NOMO-1 (cell line): ENCODE data around the gene MSMP.
A peak's percentile ranks its signal among the peaks of the same experiment; 100 is the strongest.

Experiments
- DNase-seq, 2 experiments: peaks; one replicate each; lab custom pipeline; 2025; ENCODE audit not compliant: unreplicated experiment in 2 of 2; lab: John Stamatoyannopoulos, UW

The MSMP gene

GRCh38 chr9:35771943-35772342 lies 17.9 kb upstream of the MSMP start:
- DNase-seq: no peak

- DNase-seq: no peak
Observed at GRCh38 chr9:35771534-35771933, 17.5 kb upstream of the MSMP start.

- DNase-seq: no peak
Observed at GRCh38 chr9:35771075-35771433, 17.0 kb upstream of the MSMP start.

- DNase-seq: no peak
Observed at GRCh38 chr9:35769763-35770162, 15.7 kb upstream of the MSMP start.

- no peak for DNase-seq
Observed at GRCh38 chr9:35767458-35767857, 13.4 kb upstream of the MSMP start.

- no peak for DNase-seq
Observed at GRCh38 chr9:35766997-35767396, 12.9 kb upstream of the MSMP start.

GRCh38 chr9:35763803-35764202 lies 9.7 kb upstream of the MSMP start:
- DNase-seq: no peak

GRCh38 chr9:35763181-35763580 lies 9.1 kb upstream of the MSMP start:
- no peak for DNase-seq

GRCh38 chr9:35760651-35761050 lies 6.6 kb upstream of the MSMP start:
- DNase-seq: no peak

- no peak for DNase-seq
Observed at GRCh38 chr9:35759795-35760194, 5.7 kb upstream of the MSMP start.

GRCh38 chr9:35758475-35759050 lies 4.5 kb upstream of the MSMP start:
- DNase-seq: no peak

- DNase-seq: no peak
Observed at GRCh38 chr9:35757892-35758275, 3.8 kb upstream of the MSMP start.

GRCh38 chr9:35757226-35757891 lies 3.3 kb upstream of the MSMP start:
- DNase-seq: peak; percentile 48 to 72

- peak; percentile 70 to 84 for DNase-seq
Observed at GRCh38 chr9:35756275-35757225, 2.5 kb upstream of the MSMP start.

GRCh38 chr9:35755071-35755470 lies 995 bp upstream of the MSMP start:
- DNase-seq: no peak

GRCh38 chr9:35753466-35753865 lies 610 bp downstream of the MSMP start:
- no peak for DNase-seq

- no peak for DNase-seq
Observed at GRCh38 chr9:35750256-35750531, 3.9 kb downstream of the MSMP start.

GRCh38 chr9:35749515-35750255 lies 4.4 kb downstream of the MSMP start:
- peak in 1 of 2 experiments; percentile 52 for DNase-seq

- peak; percentile 87 to 89 for DNase-seq
Observed at GRCh38 chr9:35748858-35749514, 5.1 kb downstream of the MSMP start, which contains the start of the genes GBA2 and RGP1. TSS of gene GBA2 (minus strand) at chr9:35749228. CDS start at chr9:35748704, 524 bp downstream. TSS of gene RGP1 (plus strand) at chr9:35749287. CDS start at chr9:35749756, 469 bp downstream.

- peak in 1 of 2 experiments; percentile 43 for DNase-seq
Observed at GRCh38 chr9:35748242-35748857, 5.7 kb downstream of the MSMP start.
